Measurements from ENCODE around the gene PER2. TPM values are rescaled to one million over a fixed set of nuclear protein-coding genes. Genes with fewer than 3 reads are reported as not detected.

Gene PER2
- total RNA-seq, 2 experiments from 2014 or later: 17.4 to 17.6 TPM

- Mint-ChIP-seq H3K36me3 (ENCODE audit: low read depth) (peaks cover 20% of the 10 kb centered on the region), H3K27ac (no peak overlapping the region), H3K9me3 (no peaks in the 10 kb centered on the region), H3K4me3 (no peak overlapping the region), H3K27me3 (no peaks in the 10 kb centered on the region), H3K4me1 (ENCODE audit: low read depth) (no peaks in the 10 kb centered on the region)
- DNase-seq (no peak), ATAC-seq (no peak)
- ChIA-PET CTCF (no interaction called here), POLR2A (interaction anchor here (0.7 kb wide), 1 partner anchor 22 kb away, joined by 3 read pairs; no protein-coding TSS in a partner anchor)
- TF ChIP-seq, protein P1, sequence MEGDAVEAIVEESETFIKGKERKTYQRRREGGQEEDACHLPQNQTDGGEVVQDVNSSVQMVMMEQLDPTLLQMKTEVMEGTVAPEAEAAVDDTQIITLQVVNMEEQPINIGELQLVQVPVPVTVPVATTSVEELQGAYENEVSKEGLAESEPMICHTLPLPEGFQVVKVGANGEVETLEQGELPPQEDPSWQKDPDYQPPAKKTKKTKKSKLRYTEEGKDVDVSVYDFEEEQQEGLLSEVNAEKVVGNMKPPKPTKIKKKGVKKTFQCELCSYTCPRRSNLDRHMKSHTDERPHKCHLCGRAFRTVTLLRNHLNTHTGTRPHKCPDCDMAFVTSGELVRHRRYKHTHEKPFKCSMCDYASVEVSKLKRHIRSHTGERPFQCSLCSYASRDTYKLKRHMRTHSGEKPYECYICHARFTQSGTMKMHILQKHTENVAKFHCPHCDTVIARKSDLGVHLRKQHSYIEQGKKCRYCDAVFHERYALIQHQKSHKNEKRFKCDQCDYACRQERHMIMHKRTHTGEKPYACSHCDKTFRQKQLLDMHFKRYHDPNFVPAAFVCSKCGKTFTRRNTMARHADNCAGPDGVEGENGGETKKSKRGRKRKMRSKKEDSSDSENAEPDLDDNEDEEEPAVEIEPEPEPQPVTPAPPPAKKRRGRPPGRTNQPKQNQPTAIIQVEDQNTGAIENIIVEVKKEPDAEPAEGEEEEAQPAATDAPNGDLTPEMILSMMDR (IDR thresholded peaks at IDR 0.05): no peak
- intact Hi-C loops (cut with micrococcal nuclease): no loop called here
Observed at GRCh38 chr2:238251986-238252385, 36.4 kb downstream of the PER2 start.

DNA sequence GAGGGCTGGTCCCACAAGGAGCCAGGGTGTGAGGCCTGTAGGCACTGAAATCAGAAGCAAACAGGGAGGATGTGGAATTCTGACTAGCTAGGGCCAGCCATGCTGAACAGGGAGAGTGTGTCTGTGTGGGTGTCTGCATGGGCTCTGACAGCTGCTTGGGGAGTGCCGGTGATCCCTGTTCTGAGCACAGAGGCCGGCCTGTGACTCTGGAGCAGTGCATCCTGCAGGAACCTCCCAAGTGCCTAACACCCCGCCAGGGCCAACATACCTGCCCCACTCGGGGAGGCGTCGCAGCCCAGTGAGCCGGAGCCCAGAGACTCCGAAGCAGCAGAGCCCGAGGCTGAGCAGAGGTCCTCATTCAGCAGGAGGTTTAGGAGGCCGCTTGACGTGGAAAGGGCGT is 37.1 kb downstream of the PER2 start:
- Mint-ChIP-seq H3K36me3 (ENCODE audit: low read depth) (peaks cover 22% of the 10 kb centered on the region), H3K27me3 (no peaks in the 10 kb centered on the region), H3K4me3 (no peak overlapping the region), H3K9me3 (no peaks in the 10 kb centered on the region), H3K4me1 (ENCODE audit: low read depth) (no peaks in the 10 kb centered on the region), H3K27ac (no peak overlapping the region)
- POLR2A ChIA-PET: no interaction called here
- intact Hi-C loops (cut with micrococcal nuclease): no loop called here
- CTCF ChIA-PET: no interaction called here
- DNase-seq (no peak), ATAC-seq (no peak)
- TF ChIP-seq, protein P1 (IDR thresholded peaks at IDR 0.05): no peak

DNA sequence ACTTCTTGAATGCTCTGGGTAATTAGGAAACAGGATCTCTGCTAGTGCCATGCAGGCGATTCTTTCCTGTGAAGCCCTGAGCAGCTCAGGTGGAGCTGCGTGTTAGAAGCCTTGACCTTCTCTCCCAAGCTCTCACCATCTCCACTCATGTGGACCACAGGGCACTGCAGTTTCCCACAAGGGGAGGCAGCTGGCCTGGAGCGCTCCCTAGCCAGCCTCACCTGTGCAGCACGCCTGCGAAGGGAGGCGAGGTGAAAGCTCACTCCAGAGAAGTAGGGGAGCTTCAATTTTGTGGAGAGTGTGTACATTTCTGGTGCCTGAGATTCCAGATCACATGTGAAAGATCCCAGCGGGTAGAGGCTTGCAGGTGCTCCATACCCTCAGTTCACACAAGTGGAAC is 37.5 kb downstream of the PER2 start:
- ChIA-PET POLR2A (no interaction called here), CTCF (no interaction called here)
- DNase-seq: no peak
- H3K27me3 Mint-ChIP-seq: no peaks in the 10 kb centered on the region
- H3K9me3 Mint-ChIP-seq: no peaks in the 10 kb centered on the region
- no peak overlapping the region for H3K27ac Mint-ChIP-seq
- no peak overlapping the region for H3K4me3 Mint-ChIP-seq
- no peaks in the 10 kb centered on the region for H3K4me1 Mint-ChIP-seq (ENCODE audit: low read depth)
- TF ChIP-seq, protein P1 (IDR thresholded peaks at IDR 0.05): no peak
- intact Hi-C loops (cut with micrococcal nuclease): no loop called here
- no peak for ATAC-seq
- H3K36me3 Mint-ChIP-seq (ENCODE audit: low read depth): peaks cover 22% of the 10 kb centered on the region

DNA sequence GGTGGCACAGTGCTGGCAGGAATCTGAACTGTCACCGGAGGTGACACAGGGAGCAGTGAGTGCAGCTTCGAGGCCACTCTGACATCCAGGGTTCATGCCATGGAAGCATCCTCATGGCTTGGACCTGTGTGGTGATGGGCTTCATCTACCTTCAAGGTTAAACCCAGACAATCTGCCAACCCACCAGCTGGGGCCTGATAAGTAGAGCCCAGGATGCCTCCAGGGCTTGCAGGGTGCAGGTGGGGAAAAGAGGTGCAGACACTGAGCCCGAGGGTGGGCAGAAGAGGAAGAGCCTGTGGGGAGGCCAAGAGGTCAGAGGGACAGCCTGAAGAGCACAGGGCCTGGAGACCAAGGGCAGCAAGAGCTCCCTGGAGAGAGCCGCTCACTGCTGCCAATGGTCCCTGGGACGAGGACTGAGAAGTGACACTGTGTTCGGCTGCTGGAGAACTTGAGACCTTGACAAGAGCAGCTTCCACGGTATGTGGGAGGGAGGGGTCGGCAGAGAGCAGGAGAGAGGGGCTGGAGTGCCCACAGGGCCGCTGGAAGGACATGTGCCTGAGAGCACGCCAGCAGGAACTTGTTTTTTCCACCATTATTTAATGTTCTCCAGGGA is 40.5 kb downstream of the PER2 start:
- no peaks in the 10 kb centered on the region for H3K9me3 Mint-ChIP-seq
- intact Hi-C loops (cut with micrococcal nuclease): no loop called here
- CTCF ChIA-PET: interaction anchor here (3.1 kb wide), 1 partner anchor 16 kb away, joined by 16 read pairs; no protein-coding TSS in a partner anchor
- H3K4me1 Mint-ChIP-seq (ENCODE audit: low read depth): no peaks in the 10 kb centered on the region
- TF ChIP-seq, protein P1 (IDR thresholded peaks at IDR 0.05): no peak
- POLR2A ChIA-PET: interaction anchor here (0.6 kb wide), 1 partner anchor 12 kb away, joined by 3 read pairs; no protein-coding TSS in a partner anchor
- peaks cover 30% of the 10 kb centered on the region for H3K36me3 Mint-ChIP-seq (ENCODE audit: low read depth)
- no peak overlapping the region for H3K4me3 Mint-ChIP-seq
- ATAC-seq: no peak
- H3K27me3 Mint-ChIP-seq: no peaks in the 10 kb centered on the region
- no peak overlapping the region for H3K27ac Mint-ChIP-seq
- no peak for DNase-seq

DNA sequence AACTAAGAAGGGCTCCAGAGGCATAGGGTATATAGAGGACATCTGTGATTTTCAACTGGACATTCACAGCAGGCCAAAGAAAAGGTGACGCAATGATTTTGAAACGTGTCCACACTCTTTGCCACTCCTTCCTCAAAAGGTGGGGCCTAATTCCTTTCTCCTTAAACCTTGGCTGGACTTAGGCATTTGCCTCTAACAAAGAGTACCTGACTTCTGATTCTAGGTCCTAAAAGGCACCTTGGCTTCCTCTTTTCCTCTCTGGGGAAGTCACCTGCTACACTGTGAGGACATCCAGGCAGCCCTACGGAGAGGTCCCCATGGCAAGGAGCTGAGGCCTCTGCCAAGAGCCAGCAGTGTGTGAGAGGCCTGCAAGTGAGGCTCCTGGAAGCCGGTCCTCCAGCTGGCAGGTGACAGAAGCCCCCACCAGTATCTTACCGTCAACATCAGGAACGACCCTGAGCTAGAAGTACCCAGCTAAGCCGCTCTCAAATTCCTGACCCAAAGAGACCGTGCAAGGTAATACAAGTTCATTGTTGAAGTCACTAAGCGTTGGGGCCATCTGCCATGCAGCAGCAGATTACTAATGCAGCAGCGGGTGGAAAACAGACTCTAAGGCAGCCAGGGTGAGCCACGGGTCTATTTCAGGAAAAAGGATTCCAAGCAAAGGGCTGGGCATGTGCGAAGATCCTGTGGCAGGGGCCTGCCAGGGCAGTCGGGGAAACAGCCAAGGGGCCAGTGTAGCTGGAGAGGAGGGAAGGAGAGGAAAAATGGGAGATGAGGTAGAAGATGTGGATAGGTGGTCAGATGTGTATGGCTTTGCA is 41.2 kb downstream of the PER2 start:
- CTCF ChIA-PET: interaction anchor here (3.1 kb wide), 1 partner anchor 16 kb away, joined by 16 read pairs; no protein-coding TSS in a partner anchor
- no peaks in the 10 kb centered on the region for H3K4me1 Mint-ChIP-seq (ENCODE audit: low read depth)
- TF ChIP-seq, protein P1 (IDR thresholded peaks at IDR 0.05): no peak
- ATAC-seq (no peak), DNase-seq (no peak)
- H3K27me3 Mint-ChIP-seq: no peaks in the 10 kb centered on the region
- H3K27ac Mint-ChIP-seq: no peak overlapping the region
- H3K4me3 Mint-ChIP-seq: no peak overlapping the region
- H3K36me3 Mint-ChIP-seq (ENCODE audit: low read depth): peaks cover 29% of the 10 kb centered on the region
- POLR2A ChIA-PET: interaction anchor here (0.6 kb wide), 2 partner anchors 10 to 12 kb away, joined by 3 read pairs; no protein-coding TSS in a partner anchor
- no peaks in the 10 kb centered on the region for H3K9me3 Mint-ChIP-seq
- intact Hi-C loops (cut with micrococcal nuclease): no loop called here
